K562 treated with DMSO at 1 percent for 24 hours (cell line): Measurements from ENCODE around the gene DRD3. TPM values are rescaled to one million over a fixed set of nuclear protein-coding genes. Genes with fewer than 3 reads are reported as not detected.

Experiments
- total RNA-seq: library from RNA; unstranded; fragments of 300-600 nt; gene quantifications from 2 replicates; pipeline ENCODE4 v1.2.3, GENCODE V29; 2022; ENCODE audit warnings: low read depth; ENCODE audit not compliant: insufficient read depth

DRD3 gene
- not detected in 2 replicates for total RNA-seq

DNA sequence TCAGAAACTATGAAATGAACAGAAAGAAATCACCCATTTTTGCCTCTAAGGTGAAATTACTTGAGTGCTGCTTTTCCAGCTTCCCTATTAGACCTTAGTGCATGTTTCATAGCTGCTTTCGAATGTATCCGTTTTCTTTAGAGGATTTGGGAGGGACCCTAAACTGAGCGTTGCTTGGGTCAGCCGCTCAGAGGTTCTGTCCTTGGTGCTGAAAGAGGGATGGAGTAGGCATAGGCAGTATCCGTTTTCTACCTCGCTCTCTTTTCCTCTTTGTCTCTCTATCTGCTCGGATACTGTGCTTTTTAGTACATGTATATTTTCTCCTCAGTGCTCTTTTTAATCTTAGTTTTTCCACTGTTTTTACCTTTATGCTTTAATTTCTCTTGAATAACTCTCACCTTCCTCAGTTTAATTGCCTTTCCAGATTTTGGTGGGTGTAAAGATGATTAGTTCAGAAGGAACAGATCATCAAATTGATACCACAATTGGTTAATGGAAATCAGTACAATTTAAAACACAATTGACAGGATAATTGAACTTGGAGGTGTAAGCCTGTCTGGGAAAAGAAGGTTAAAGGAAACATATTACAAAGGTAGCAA lies at the start of gene DRD3:
Gene DRD3 (minus strand): TSS at position 283 of the 599 bp plus-strand sequence. CDS start 7,060 bp downstream, outside the sequence.

Other genes with a start within 250 kb of the DRD3 start
- 0.12 and 0.67 TPM in 2 replicates for gene ZDHHC23, start 231.0 kb downstream of the DRD3 start, total RNA-seq
- gene CCDC191, start 122.5 kb downstream of the DRD3 start, total RNA-seq: 0.29 TPM in 1 of 2 replicates, not detected in the other
- gene QTRT2, start 122.3 kb downstream of the DRD3 start, total RNA-seq: 3.5 and 3.8 TPM in 2 replicates
- 0.27 TPM in 1 of 2 replicates, not detected in the other for gene ZNF80, start 58.5 kb upstream of the DRD3 start, total RNA-seq
- gene TIGIT, start 115.0 kb upstream of the DRD3 start, total RNA-seq: not detected in 2 replicates